Fibroblast of lung (primary cell): Measurements from ENCODE around the gene CETN3.

Experiments
- CTCF ChIP-seq, 2 donors: IDR thresholded peaks in 1 of 2; conservative IDR thresholded peaks in 1 of 2; 1 replicate in 1 of 2; 2 replicates in 1 of 2; pipeline ENCODE4 v1.5.1; 2011 to 2012; ENCODE audit warnings: low read length in 2 of 2, control low read depth in 1 of 2, inconsistent platforms in 1 of 2, low read depth in 1 of 2, mild to moderate bottlenecking in 1 of 2
- EZH2 ChIP-seq: IDR thresholded peaks from 2 replicates; pipeline ENCODE4 v1.5.1; 2012; ENCODE audit warnings: low read length, control low read depth, mild to moderate bottlenecking; ENCODE audit errors: missing control alignments

- TF ChIP-seq CTCF (conservative IDR thresholded peaks at IDR 0.05 in 1 of 2, IDR thresholded peaks at IDR 0.05 in 1 of 2; ENCODE audit: low read depth in 1 of 2, low read length in 2 of 2) (no peak), EZH2 (no peak)
Measured at GRCh38 chr5:90446961-90447360, 37.4 kb upstream of the CETN3 start.
